ENCODE measurements around the gene LDLRAD3.

DNA sequence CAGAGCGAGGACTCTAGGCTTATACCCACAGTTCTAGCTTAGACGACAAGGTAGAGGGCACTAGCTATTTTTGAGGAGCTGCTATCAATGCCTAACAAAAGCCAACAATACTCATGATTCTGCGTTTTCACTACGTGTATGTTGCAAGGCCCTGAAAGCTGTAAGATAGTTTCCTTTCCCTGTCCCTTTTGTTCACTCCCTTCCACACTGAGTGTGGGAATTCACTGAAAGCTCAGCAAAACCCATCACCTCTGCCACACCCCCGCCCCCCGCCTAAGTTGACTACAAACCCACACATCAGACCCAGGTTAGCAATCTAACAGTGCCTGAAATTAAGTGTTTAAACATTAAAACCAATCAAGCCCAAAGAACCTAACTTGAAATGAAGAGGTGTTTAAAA, 6.2 kb upstream of the LDLRAD3 start:
- no peak for TF ChIP-seq ZC3H10 (CRISPR knock-in tag; IDR thresholded peaks at IDR 0.05)
- TF ChIP-seq ARNTL (CRISPR knock-in tag; IDR thresholded peaks at IDR 0.05; ENCODE audit: borderline replicate concordance, low read depth) = no peak
- TF ChIP-seq, protein P1, sequence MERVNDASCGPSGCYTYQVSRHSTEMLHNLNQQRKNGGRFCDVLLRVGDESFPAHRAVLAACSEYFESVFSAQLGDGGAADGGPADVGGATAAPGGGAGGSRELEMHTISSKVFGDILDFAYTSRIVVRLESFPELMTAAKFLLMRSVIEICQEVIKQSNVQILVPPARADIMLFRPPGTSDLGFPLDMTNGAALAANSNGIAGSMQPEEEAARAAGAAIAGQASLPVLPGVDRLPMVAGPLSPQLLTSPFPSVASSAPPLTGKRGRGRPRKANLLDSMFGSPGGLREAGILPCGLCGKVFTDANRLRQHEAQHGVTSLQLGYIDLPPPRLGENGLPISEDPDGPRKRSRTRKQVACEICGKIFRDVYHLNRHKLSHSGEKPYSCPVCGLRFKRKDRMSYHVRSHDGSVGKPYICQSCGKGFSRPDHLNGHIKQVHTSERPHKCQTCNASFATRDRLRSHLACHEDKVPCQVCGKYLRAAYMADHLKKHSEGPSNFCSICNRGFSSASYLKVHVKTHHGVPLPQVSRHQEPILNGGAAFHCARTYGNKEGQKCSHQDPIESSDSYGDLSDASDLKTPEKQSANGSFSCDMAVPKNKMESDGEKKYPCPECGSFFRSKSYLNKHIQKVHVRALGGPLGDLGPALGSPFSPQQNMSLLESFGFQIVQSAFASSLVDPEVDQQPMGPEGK (CRISPR knock-in tag; IDR thresholded peaks at IDR 0.05; ENCODE audit: borderline replicate concordance) = no peak
- no peak for TF ChIP-seq OSR1 (CRISPR knock-in tag; IDR thresholded peaks at IDR 0.05)
- TF ChIP-seq, protein P2, sequence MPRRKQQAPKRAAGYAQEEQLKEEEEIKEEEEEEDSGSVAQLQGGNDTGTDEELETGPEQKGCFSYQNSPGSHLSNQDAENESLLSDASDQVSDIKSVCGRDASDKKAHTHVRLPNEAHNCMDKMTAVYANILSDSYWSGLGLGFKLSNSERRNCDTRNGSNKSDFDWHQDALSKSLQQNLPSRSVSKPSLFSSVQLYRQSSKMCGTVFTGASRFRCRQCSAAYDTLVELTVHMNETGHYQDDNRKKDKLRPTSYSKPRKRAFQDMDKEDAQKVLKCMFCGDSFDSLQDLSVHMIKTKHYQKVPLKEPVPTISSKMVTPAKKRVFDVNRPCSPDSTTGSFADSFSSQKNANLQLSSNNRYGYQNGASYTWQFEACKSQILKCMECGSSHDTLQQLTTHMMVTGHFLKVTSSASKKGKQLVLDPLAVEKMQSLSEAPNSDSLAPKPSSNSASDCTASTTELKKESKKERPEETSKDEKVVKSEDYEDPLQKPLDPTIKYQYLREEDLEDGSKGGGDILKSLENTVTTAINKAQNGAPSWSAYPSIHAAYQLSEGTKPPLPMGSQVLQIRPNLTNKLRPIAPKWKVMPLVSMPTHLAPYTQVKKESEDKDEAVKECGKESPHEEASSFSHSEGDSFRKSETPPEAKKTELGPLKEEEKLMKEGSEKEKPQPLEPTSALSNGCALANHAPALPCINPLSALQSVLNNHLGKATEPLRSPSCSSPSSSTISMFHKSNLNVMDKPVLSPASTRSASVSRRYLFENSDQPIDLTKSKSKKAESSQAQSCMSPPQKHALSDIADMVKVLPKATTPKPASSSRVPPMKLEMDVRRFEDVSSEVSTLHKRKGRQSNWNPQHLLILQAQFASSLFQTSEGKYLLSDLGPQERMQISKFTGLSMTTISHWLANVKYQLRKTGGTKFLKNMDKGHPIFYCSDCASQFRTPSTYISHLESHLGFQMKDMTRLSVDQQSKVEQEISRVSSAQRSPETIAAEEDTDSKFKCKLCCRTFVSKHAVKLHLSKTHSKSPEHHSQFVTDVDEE (CRISPR knock-in tag; IDR thresholded peaks at IDR 0.05) = no peak
- TF ChIP-seq, protein P3, sequence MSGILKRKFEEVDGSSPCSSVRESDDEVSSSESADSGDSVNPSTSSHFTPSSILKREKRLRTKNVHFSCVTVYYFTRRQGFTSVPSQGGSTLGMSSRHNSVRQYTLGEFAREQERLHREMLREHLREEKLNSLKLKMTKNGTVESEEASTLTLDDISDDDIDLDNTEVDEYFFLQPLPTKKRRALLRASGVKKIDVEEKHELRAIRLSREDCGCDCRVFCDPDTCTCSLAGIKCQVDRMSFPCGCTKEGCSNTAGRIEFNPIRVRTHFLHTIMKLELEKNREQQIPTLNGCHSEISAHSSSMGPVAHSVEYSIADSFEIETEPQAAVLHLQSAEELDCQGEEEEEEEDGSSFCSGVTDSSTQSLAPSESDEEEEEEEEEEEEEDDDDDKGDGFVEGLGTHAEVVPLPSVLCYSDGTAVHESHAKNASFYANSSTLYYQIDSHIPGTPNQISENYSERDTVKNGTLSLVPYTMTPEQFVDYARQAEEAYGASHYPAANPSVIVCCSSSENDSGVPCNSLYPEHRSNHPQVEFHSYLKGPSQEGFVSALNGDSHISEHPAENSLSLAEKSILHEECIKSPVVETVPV (CRISPR knock-in tag; IDR thresholded peaks at IDR 0.05) = no peak
- no peak for TF ChIP-seq TCF4 (CRISPR knock-in tag; IDR thresholded peaks at IDR 0.05; ENCODE audit: borderline replicate concordance)
- no peak for TF ChIP-seq ZNF565 (CRISPR knock-in tag; conservative IDR thresholded peaks at IDR 0.05; ENCODE audit: low read depth)
- TF ChIP-seq, protein P4, sequence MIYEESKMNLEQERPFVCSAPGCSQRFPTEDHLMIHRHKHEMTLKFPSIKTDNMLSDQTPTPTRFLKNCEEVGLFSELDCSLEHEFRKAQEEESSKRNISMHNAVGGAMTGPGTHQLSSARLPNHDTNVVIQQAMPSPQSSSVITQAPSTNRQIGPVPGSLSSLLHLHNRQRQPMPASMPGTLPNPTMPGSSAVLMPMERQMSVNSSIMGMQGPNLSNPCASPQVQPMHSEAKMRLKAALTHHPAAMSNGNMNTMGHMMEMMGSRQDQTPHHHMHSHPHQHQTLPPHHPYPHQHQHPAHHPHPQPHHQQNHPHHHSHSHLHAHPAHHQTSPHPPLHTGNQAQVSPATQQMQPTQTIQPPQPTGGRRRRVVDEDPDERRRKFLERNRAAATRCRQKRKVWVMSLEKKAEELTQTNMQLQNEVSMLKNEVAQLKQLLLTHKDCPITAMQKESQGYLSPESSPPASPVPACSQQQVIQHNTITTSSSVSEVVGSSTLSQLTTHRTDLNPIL (CRISPR knock-in tag; IDR thresholded peaks at IDR 0.05; ENCODE audit: low read depth) = no peak
- TF ChIP-seq TOX (CRISPR knock-in tag; IDR thresholded peaks at IDR 0.05; ENCODE audit: borderline replicate concordance) = no peak
- no peak for TF ChIP-seq GLIS3 (CRISPR knock-in tag; IDR thresholded peaks at IDR 0.05)
- TF ChIP-seq, protein P5, sequence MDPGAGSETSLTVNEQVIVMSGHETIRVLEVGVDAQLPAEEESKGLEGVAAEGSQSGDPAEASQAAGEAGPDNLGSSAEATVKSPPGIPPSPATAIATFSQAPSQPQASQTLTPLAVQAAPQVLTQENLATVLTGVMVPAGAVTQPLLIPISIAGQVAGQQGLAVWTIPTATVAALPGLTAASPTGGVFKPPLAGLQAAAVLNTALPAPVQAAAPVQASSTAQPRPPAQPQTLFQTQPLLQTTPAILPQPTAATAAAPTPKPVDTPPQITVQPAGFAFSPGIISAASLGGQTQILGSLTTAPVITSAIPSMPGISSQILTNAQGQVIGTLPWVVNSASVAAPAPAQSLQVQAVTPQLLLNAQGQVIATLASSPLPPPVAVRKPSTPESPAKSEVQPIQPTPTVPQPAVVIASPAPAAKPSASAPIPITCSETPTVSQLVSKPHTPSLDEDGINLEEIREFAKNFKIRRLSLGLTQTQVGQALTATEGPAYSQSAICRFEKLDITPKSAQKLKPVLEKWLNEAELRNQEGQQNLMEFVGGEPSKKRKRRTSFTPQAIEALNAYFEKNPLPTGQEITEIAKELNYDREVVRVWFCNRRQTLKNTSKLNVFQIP (CRISPR knock-in tag; IDR thresholded peaks at IDR 0.05; ENCODE audit: borderline replicate concordance, low read depth) = no peak
- TF ChIP-seq RARB (CRISPR knock-in tag; IDR thresholded peaks at IDR 0.05) = no peak
- no peak for TF ChIP-seq ZFP30 (CRISPR knock-in tag; IDR thresholded peaks at IDR 0.05)

Measured in SK-N-SH treated with all-trans-retinoic acid at 6 μM for 48 hours (cell line).